Hepatocyte (in vitro differentiated cells): ENCODE results near the gene PHLDB1. TPM values are rescaled to one million over a fixed set of nuclear protein-coding genes. Genes with fewer than 3 reads are reported as not detected.
"Not testable (repeated sequence)": the region's sequence is repeated elsewhere in the genome, so short reads cannot be mapped to it uniquely, and the experiment has no call there.

Source experiments
- DNase-seq: peaks from one replicate; pipeline ENCODE4 v3.0.0-alpha.2; 2016; ENCODE audit warnings: low spot score
- H2AFZ ChIP-seq: fragments of 200-600 bp; sonication (generic); 2 replicates; pipeline ENCODE4 v1.6.0; 2016; ENCODE audit warnings: antibody characterized with exemption, mild to moderate bottlenecking
- H3K27ac ChIP-seq: fragments of 200-600 bp; sonication (generic); 2 replicates; pipeline ENCODE4 v1.5.1; 2016; ENCODE audit warnings: mild to moderate bottlenecking
- H3K27me3 ChIP-seq: fragments of 200-600 bp; sonication (generic); 2 replicates; pipeline ENCODE4 v1.6.1; 2016
- H3K36me3 ChIP-seq: fragments of 200-600 bp; sonication (generic); replicated peaks from 2 replicates; pipeline ENCODE4 v1.5.1; 2016; ENCODE audit warnings: low read depth; ENCODE audit not compliant: insufficient read depth
- H3K4me1 ChIP-seq: fragments of 200-600 bp; sonication (generic); 2 replicates; pipeline ENCODE4 v1.5.1; 2016; ENCODE audit warnings: mild to moderate bottlenecking, moderate library complexity; ENCODE audit not compliant: insufficient read depth
- H3K4me2 ChIP-seq: fragments of 200-600 bp; sonication (generic); 2 replicates; pipeline ENCODE4 v1.6.0; 2016
- H3K4me3 ChIP-seq: fragments of 200-600 bp; sonication (generic); 2 replicates; pipeline ENCODE4 v1.5.1; 2016; ENCODE audit warnings: mild to moderate bottlenecking
- H3K79me2 ChIP-seq: fragments of 200-600 bp; sonication (generic); 2 replicates; pipeline ENCODE4 v1.6.0; 2017; ENCODE audit warnings: mild to moderate bottlenecking
- H3K9me2 ChIP-seq: fragments of 200-600 bp; sonication (generic); replicated peaks from 2 replicates; pipeline ENCODE4 v1.6.0; 2017; ENCODE audit warnings: mild to moderate bottlenecking; ENCODE audit not compliant: insufficient read depth
- H3K9me3 ChIP-seq: fragments of 200-600 bp; sonication (generic); 2 replicates; pipeline ENCODE4 v1.5.1; 2016; ENCODE audit warnings: low read depth, mild to moderate bottlenecking
- H4K20me1 ChIP-seq: fragments of 200-600 bp; sonication (generic); 2 replicates; pipeline ENCODE4 v1.6.0; 2016; ENCODE audit warnings: mild to moderate bottlenecking; ENCODE audit not compliant: insufficient read depth, poor library complexity, severe bottlenecking
- EZH2 ChIP-seq: fragments of 200-600 bp; sonication (generic); IDR thresholded peaks from 2 replicates; pipeline ENCODE4 v1.6.1; 2016; ENCODE audit warnings: antibody characterized with exemption, mild to moderate bottlenecking, borderline replicate concordance
- EZH2phosphoT487 ChIP-seq: fragments of 200-600 bp; sonication (generic); IDR thresholded peaks from one replicate; pipeline ENCODE4 v1.6.1; 2018; ENCODE audit warnings: antibody characterized with exemption, mild to moderate bottlenecking, low read depth, moderate library complexity; ENCODE audit not compliant: unreplicated experiment, severe bottlenecking
- WGBS: methylation state at CpG from one replicate; pipeline ENCODE4 v1.1.6; 2016; ENCODE audit warnings: low lambda C conversion rate; ENCODE audit errors: missing lambda C conversion rate; 5-methylcytosine and 5-hydroxymethylcytosine counted together
- polyA plus RNA-seq: library from polyadenylated mRNA; unstranded; fragments of >200 nt; fragmentation: Nextera tagmentation; extraction: Ambion mirVana; gene quantifications from 2 replicates; pipeline ENCODE4 v1.2.1, GENCODE V29; 2016
- total RNA-seq: library from RNA; depleted of rRNA; stranded (reverse); fragments of >200 nt; gene quantifications from 2 replicates; pipeline ENCODE4 v1.2.3, GENCODE V29; 2014
- TF ChIP-seq, protein P1 (sequence below): fragments of 200-600 bp; sonication (generic); IDR thresholded peaks from 2 replicates; pipeline ENCODE4 v1.5.1; 2016; ENCODE audit warnings: antibody characterized with exemption, mild to moderate bottlenecking; ENCODE audit not compliant: poor library complexity

PHLDB1 gene
- total and polyA plus RNA-seq, 2 experiments from 2014 or later: 51.8 to 71.1 TPM

DNA sequence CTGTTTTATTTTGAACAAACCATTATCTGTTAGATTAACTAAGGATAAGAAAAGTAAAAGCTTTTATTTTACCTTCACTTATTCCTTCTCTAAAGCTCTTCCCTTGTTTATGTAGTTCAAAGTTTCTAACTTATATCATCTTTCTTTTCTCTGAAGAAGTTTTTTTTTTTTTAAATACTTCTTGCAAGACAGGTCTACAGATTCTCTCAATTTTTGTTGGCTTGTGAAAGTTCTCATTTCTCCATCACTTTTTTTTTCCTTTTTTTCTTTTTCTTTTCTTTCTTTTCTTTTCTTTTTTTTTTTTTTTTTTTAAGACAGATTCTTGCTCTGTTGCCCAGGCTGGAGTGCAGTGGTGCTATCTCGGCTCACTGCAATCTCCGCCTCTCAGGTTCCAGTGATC, 76.8 kb downstream of the PHLDB1 start:
- Histone ChIP-seq H3K27ac (no peak overlapping the region), H3K4me1 (peaks cover 4% of the 10 kb centered on the region), H2AFZ (no peak overlapping the region), H3K4me2 (no peak overlapping the region), H3K79me2 (no peaks in the 10 kb centered on the region), H3K27me3 (no peaks in the 10 kb centered on the region), H3K36me3 (no peaks in the 10 kb centered on the region), H3K9me3 (no peaks in the 10 kb centered on the region), H3K9me2 (no peaks in the 10 kb centered on the region), H3K4me3 (no peak overlapping the region), H4K20me1 (no peaks in the 10 kb centered on the region)
- no peak for TF ChIP-seq EZH2phosphoT487
- TF ChIP-seq EZH2: no peak
- TF ChIP-seq, protein P1, sequence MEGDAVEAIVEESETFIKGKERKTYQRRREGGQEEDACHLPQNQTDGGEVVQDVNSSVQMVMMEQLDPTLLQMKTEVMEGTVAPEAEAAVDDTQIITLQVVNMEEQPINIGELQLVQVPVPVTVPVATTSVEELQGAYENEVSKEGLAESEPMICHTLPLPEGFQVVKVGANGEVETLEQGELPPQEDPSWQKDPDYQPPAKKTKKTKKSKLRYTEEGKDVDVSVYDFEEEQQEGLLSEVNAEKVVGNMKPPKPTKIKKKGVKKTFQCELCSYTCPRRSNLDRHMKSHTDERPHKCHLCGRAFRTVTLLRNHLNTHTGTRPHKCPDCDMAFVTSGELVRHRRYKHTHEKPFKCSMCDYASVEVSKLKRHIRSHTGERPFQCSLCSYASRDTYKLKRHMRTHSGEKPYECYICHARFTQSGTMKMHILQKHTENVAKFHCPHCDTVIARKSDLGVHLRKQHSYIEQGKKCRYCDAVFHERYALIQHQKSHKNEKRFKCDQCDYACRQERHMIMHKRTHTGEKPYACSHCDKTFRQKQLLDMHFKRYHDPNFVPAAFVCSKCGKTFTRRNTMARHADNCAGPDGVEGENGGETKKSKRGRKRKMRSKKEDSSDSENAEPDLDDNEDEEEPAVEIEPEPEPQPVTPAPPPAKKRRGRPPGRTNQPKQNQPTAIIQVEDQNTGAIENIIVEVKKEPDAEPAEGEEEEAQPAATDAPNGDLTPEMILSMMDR: no peak
- no peak for DNase-seq
- WGBS: 89% methylated on average over 2 of the region's 2 CpGs

DNA sequence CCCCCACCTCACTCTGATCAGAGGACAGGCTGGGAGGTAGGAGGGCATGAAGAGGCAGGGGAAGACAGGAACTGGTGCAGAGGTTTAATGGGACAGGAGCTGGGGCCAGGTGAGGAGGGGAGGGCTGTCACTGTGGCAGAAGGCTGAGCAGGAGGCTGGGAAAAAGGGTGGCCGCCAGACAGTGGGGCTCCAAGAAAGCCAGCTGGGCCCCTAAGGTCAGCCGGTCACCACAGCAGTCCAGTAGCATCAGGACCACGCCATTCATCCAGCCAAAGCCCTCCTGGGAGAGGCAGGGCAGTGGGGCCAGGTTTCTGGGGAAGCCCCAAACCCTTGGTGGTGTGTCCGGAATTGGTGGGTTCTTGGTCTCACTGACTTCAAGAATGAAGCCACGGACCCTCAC, 80.5 kb downstream of the PHLDB1 start:
- Histone ChIP-seq H3K4me3 (no peak overlapping the region), H2AFZ (no peak overlapping the region), H3K79me2 (no peaks in the 10 kb centered on the region), H3K27ac (no peak overlapping the region), H4K20me1 (no peaks in the 10 kb centered on the region), H3K9me2 (no peaks in the 10 kb centered on the region), H3K4me1 (peaks cover 5% of the 10 kb centered on the region), H3K9me3 (no peaks in the 10 kb centered on the region), H3K36me3 (no peaks in the 10 kb centered on the region), H3K4me2 (no peak overlapping the region), H3K27me3 (no peaks in the 10 kb centered on the region)
- DNase-seq: no peak
- no peak for TF ChIP-seq EZH2
- TF ChIP-seq, protein P1: no peak
- no peak for TF ChIP-seq EZH2phosphoT487
- 96% methylated on average over 5 of the region's 5 CpGs for WGBS

DNA sequence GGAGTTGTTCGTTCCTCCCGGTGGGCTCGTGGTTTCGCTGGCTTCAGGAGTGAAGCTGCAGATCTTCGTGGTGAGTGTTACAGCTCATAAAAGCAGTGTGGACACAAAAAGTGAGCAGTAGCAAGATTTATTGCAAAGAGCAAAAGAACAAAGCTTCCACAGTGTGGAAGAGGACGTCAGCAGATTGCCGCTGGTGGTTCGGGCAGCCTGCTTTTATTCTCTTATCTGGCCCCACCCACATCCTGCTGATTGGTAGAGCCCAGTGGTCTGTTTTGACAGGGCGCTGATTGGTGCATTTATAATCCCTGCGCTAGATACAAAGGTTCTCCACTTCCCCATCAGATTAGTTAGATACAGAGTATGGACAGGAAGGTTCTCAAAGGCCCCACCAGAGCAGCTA, 80.9 kb downstream of the PHLDB1 start:
- not testable (repeated sequence) for H4K20me1 ChIP-seq, H3K4me1 ChIP-seq, H2AFZ ChIP-seq, H3K9me3 ChIP-seq, DNase-seq, H3K27ac ChIP-seq, H3K36me3 ChIP-seq, H3K79me2 ChIP-seq, H3K4me2 ChIP-seq, H3K4me3 ChIP-seq, H3K27me3 ChIP-seq, H3K9me2 ChIP-seq
- WGBS: 79% methylated on average over 10 of the region's 10 CpGs

DNA sequence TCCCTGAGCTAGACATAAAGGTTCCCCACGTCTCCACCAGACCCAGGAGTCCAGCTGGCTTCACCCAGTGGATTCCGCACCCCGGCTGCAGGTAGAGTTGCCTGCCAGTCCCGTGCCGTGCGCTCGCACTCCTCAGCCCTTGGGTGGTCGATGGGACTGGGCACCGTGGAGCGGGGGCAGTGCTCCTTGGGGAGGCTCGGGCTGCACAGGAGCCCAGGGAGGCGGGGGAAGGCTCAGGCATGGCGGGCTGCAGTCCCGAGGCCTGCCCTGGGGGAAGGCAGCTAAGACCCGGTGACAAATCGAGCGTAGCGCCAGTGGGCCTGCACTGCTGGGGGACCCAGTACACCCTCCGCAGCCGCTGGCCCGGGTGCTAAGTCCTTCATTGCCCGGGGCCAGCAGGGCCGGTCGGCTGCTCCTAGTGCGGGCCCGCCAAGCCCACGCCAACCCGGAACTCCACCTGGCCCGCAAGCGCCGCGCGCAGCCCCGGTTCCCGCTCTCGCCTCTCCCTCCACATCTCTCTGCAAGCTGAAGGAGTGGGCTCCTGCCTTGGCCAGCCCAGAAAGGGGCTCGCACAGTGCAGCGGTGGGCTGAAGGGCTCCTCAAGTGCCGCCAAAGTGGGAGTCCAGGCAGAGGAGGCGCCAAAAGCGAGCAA, 81.6 kb downstream of the PHLDB1 start:
- no peaks in the 10 kb centered on the region for H3K9me2 ChIP-seq
- no peak overlapping the region for H3K4me3 ChIP-seq
- TF ChIP-seq EZH2 (no peak), EZH2phosphoT487 (no peak)
- TF ChIP-seq, protein P1: no peak
- H3K9me3 ChIP-seq: no peaks in the 10 kb centered on the region
- no peak overlapping the region for H3K27ac ChIP-seq
- WGBS: 94% methylated on average over 39 of the region's 41 CpGs
- no peaks in the 10 kb centered on the region for H3K27me3 ChIP-seq
- H3K4me2 ChIP-seq: peak overlapping the region; percentile 74
- H2AFZ ChIP-seq: peak overlapping the region; percentile 43
- no peaks in the 10 kb centered on the region for H3K79me2 ChIP-seq
- H3K4me1 ChIP-seq: peaks cover 5% of the 10 kb centered on the region
- no peaks in the 10 kb centered on the region for H4K20me1 ChIP-seq
- no peaks in the 10 kb centered on the region for H3K36me3 ChIP-seq
- no peak for DNase-seq
